Type B pancreatic cell (in vitro differentiated cells): ENCODE results near the gene PRDM12. TPM values are rescaled to one million over a fixed set of nuclear protein-coding genes. Genes with fewer than 3 reads are reported as not detected.
A peak's percentile ranks its signal among the peaks of the same experiment; 100 is the strongest.

Experiments used
- DNase-seq: peaks from one replicate; pipeline ENCODE4 v3.0.0; 2021; ENCODE audit warnings: mixed read lengths; ENCODE audit not compliant: unreplicated experiment; ENCODE audit errors: extremely low spot score
- H3K27ac Mint-ChIP-seq: 2 replicates; pipeline ENCODE4 v1.8.0; 2021; ENCODE audit warnings: mild to moderate bottlenecking, mixed read lengths
- H3K27me3 Mint-ChIP-seq: 2 replicates; pipeline ENCODE4 v1.8.0; 2021; ENCODE audit warnings: mixed read lengths
- H3K36me3 Mint-ChIP-seq: 2 replicates; pipeline ENCODE4 v1.8.0; 2021; ENCODE audit warnings: mixed read lengths
- H3K4me1 Mint-ChIP-seq: one replicate; pipeline ENCODE4 v1.8.0; 2021; ENCODE audit warnings: mixed read lengths; ENCODE audit not compliant: unreplicated experiment
- H3K4me3 Mint-ChIP-seq: 2 replicates; pipeline ENCODE4 v1.8.0; 2021; ENCODE audit warnings: mild to moderate bottlenecking, mixed read lengths
- H3K9me3 Mint-ChIP-seq: 2 replicates; pipeline ENCODE4 v1.8.0; 2021; ENCODE audit warnings: mixed read lengths
- total RNA-seq: library from RNA; stranded (reverse); gene quantifications from 2 replicates; pipeline ENCODE4 v1.2.1, GENCODE V29; 2021; ENCODE audit warnings: low replicate concordance
- TF ChIP-seq, protein P1 (sequence below): fragments of 200-600 bp; sonication (generic); conservative IDR thresholded peaks from 2 replicates; pipeline ENCODE4 v1.5.0; 2021; ENCODE audit warnings: antibody characterized with exemption, mild to moderate bottlenecking

Gene PRDM12
- total RNA-seq, 1 donor from 2014 or later = 0.34 TPM

DNA sequence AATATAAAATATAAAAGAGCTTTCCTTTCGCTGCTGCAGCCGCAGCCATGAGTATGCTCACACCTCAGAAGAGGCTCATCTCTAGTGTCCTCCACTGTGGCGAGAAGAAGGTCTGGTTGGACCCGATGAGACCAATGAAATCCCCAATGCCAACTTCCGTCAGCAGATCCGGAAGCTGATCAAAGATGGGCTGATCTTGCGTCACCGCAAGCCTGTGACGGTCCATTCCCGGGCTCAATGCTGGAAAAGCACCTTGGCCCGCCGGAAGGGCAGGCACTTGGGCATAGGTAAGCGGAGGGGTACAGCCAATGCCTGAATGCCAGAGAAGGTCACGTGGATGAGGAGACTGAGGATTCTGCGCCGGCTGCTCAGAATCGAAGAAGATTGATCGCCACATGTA, 12.6 kb upstream of the PRDM12 start:
- H3K9me3 Mint-ChIP-seq = no peaks in the 10 kb centered on the region
- no peak for DNase-seq
- H3K4me3 Mint-ChIP-seq = no peak overlapping the region
- H3K4me1 Mint-ChIP-seq = no peaks in the 10 kb centered on the region
- TF ChIP-seq, protein P1, sequence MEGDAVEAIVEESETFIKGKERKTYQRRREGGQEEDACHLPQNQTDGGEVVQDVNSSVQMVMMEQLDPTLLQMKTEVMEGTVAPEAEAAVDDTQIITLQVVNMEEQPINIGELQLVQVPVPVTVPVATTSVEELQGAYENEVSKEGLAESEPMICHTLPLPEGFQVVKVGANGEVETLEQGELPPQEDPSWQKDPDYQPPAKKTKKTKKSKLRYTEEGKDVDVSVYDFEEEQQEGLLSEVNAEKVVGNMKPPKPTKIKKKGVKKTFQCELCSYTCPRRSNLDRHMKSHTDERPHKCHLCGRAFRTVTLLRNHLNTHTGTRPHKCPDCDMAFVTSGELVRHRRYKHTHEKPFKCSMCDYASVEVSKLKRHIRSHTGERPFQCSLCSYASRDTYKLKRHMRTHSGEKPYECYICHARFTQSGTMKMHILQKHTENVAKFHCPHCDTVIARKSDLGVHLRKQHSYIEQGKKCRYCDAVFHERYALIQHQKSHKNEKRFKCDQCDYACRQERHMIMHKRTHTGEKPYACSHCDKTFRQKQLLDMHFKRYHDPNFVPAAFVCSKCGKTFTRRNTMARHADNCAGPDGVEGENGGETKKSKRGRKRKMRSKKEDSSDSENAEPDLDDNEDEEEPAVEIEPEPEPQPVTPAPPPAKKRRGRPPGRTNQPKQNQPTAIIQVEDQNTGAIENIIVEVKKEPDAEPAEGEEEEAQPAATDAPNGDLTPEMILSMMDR = no peak
- H3K36me3 Mint-ChIP-seq = no peaks in the 10 kb centered on the region
- no peak overlapping the region for H3K27ac Mint-ChIP-seq
- peaks cover 59% of the 10 kb centered on the region for H3K27me3 Mint-ChIP-seq

DNA sequence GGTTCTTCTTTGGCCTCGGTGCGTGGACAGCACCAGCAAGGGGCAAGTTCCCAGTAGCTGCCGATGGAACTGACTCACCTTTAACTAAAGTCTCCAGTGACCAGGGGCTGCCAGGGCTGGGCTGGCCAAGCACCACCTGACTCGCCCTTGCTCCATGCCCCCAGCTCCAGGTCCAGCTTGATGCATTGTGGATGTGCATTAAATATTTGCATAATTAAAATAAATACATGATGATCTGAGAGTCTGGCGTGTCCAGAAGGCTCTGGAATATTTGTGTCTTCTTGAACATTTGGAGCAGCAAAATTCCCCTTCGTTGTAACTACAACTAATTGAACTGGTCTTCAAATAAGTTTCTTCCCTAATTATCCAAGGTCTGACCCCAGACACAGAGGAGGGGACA, 9.5 kb upstream of the PRDM12 start:
- Mint-ChIP-seq H3K9me3 (no peaks in the 10 kb centered on the region), H3K4me3 (no peak overlapping the region), H3K4me1 (no peaks in the 10 kb centered on the region), H3K27me3 (peaks cover 80% of the 10 kb centered on the region), H3K36me3 (no peaks in the 10 kb centered on the region), H3K27ac (no peak overlapping the region)
- TF ChIP-seq, protein P1 = no peak
- no peak for DNase-seq

DNA sequence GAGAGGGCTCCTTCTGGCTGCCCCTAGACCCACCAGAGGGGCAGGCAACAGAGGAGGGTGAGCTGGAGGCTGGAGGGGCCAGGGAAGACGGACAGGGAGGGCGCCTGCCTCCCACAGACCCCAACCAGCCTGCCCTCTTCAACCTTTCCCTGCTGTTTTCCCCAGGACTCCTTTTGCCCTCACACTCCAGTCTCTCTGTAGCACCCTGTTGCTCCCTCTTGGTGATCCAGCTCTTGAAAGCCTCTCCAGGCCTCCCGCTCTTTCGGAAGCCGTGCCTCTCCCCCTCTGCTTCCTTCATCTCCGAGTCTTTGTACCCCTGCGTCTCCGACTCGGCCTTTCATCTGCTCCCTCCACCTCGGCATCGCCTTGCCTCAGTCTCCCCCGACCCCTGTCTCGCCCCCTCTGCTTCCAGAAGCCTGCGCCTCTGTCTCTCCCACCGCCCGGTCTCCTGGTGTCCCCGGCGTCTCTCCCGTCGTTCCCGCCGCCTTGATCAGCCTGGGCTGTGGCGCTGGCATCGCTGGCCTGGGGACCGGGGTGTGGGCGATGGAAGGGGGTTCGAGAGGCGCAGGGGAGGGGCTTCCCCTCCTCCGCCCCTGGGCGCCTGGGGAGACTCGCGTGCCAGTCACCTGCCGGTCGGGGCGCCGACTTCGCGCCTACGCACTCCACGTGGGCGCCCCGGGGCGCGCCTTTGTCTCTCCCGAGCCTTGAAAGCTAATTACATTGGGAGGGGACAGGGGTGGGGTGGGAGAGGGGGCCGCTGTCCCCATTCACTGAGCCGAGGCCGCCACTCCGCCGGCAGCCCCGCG, 5.3 kb upstream of the PRDM12 start:
- H3K36me3 Mint-ChIP-seq = no peaks in the 10 kb centered on the region
- no peak for DNase-seq
- H3K27me3 Mint-ChIP-seq = peaks cover 85% of the 10 kb centered on the region
- H3K4me3 Mint-ChIP-seq = no peak overlapping the region
- H3K27ac Mint-ChIP-seq = no peak overlapping the region
- no peaks in the 10 kb centered on the region for H3K4me1 Mint-ChIP-seq
- TF ChIP-seq, protein P1 = no peak
- H3K9me3 Mint-ChIP-seq = no peaks in the 10 kb centered on the region

DNA sequence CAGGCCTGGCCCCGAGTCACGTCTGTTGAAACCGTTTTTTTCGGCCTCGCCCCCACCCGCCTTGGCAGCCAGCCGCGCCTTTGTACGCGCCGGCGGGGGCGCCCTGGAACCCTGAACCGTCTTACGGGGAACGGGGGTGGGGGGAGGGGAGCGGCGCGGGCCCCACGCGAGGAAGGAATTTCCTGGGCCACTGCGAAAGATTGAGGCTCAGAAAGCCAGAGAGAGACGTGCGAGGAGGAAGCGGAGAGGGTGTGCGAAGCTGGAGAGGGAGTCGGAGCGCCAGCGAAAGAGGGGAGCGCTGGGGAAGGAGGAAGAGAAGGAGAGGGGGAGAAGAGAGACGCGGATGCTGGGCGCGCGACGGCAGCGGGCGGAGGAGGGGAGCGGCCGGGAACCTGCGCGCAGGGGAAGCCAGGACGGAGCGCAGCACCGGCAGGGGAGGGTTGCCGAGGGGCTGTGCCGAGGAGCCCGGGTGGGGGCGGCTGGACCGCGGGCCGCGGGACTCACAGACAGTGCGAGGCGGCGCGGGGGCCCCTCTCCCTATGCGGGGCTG, 4.6 kb upstream of the PRDM12 start:
- DNase-seq = no peak
- Mint-ChIP-seq H3K4me1 (no peaks in the 10 kb centered on the region), H3K9me3 (no peaks in the 10 kb centered on the region), H3K36me3 (no peaks in the 10 kb centered on the region), H3K27me3 (peaks cover 85% of the 10 kb centered on the region), H3K4me3 (peak overlapping the region; percentile 69), H3K27ac (no peak overlapping the region)
- TF ChIP-seq, protein P1 = no peak

DNA sequence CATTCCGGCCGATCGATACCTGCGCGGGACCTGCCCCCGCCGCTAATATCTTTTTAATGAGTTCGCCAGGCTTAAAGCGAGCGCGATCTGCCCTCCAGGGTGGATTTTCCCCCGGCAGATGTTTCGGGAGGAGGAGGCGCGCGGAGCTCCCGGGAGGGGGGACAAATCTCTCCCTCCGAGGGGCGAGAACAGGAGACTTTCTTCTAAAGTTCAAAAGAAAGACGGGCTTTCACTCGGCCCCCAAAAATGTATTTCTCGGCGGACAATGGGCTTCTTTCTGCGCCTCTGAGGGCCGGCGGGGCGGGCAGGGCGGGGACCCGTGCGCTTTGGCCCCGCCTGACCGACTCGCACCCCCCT, 4.1 kb upstream of the PRDM12 start:
- Mint-ChIP-seq H3K27me3 (peaks cover 85% of the 10 kb centered on the region), H3K9me3 (no peaks in the 10 kb centered on the region), H3K4me3 (peak overlapping the region; percentile 68), H3K27ac (no peak overlapping the region), H3K4me1 (peaks cover 1% of the 10 kb centered on the region), H3K36me3 (no peaks in the 10 kb centered on the region)
- no peak for DNase-seq
- TF ChIP-seq, protein P1 = no peak
